ENCODE measurements around the gene PRKAR1B.

The PRKAR1B gene

GRCh38 chr7:690478-691360 lies 36.4 kb downstream of the PRKAR1B start:
- DNase-seq, result no peak

GRCh38 chr7:685540-685939 lies 41.5 kb downstream of the PRKAR1B start:
- no peak for DNase-seq

GRCh38 chr7:684416-684815 lies 42.7 kb downstream of the PRKAR1B start:
- no peak for DNase-seq

GRCh38 chr7:683526-684205 lies 43.4 kb downstream of the PRKAR1B start:
- no peak for DNase-seq

- DNase-seq, result no peak
These were observed 44.3 kb downstream of the PRKAR1B start for GRCh38 chr7:682810-683209.

- DNase-seq, result no peak
These were observed 45.4 kb downstream of the PRKAR1B start for GRCh38 chr7:681551-682307.

- DNase-seq, result no peak
These were observed 46.5 kb downstream of the PRKAR1B start for GRCh38 chr7:680411-681127.

GRCh38 chr7:676972-677385 lies 50.1 kb downstream of the PRKAR1B start:
- no peak for DNase-seq

GRCh38 chr7:676246-676971 lies 50.7 kb downstream of the PRKAR1B start:
- DNase-seq, result no peak

GRCh38 chr7:674454-675410 lies 52.3 kb downstream of the PRKAR1B start:
- no peak for DNase-seq

GRCh38 chr7:673681-674453 lies 53.2 kb downstream of the PRKAR1B start:
- no peak for DNase-seq

GRCh38 chr7:672891-673290 lies 54.2 kb downstream of the PRKAR1B start:
- DNase-seq, result no peak

- DNase-seq, result no peak
These were observed 55.6 kb downstream of the PRKAR1B start for GRCh38 chr7:671415-672042.

- DNase-seq, result no peak
These were observed 56.3 kb downstream of the PRKAR1B start for GRCh38 chr7:670501-671390.

GRCh38 chr7:668958-669357 lies 58.1 kb downstream of the PRKAR1B start:
- DNase-seq, result no peak

GRCh38 chr7:668139-668931 lies 58.7 kb downstream of the PRKAR1B start:
- no peak for DNase-seq

- no peak for DNase-seq
These were observed 60.4 kb downstream of the PRKAR1B start for GRCh38 chr7:666454-667292.
